GM12878 (cell line): ENCODE results near the gene RAPSN. TPM values are rescaled to one million over a fixed set of nuclear protein-coding genes. Genes with fewer than 3 reads are reported as not detected.

ENCODE experiments used
- ATAC-seq: fragments of 200-7000 bp; cut with Tn5 transposase; 3 replicates; pipeline ENCODE4 v1.9.1; 2020; ENCODE audit warnings: mild to moderate bottlenecking, moderate library complexity
- BruUV-seq: library from RNA; stranded (reverse); fragments of 400-500 nt; replicated peaks from 2 replicates; lab custom pipeline; 2021; lab: Mats Ljungman, UMichigan
- CTCF ChIA-PET: fragments of 300-600 bp; sonication (Branson Sonifier 250); formaldehyde crosslinking; extraction: SDS; loops from one replicate; lab custom pipeline; 2021; ENCODE audit warnings: inconsistent platforms; lab: Yijun Ruan, JAX
- POLR2A ChIA-PET: fragments of 350-600 bp; formaldehyde crosslinking; extraction: SDS; loops from one replicate; lab custom pipeline; 2021; ENCODE audit warnings: inconsistent platforms; lab: Charles Lee
- RAD21 ChIA-PET: fragments of 300-600 bp; sonication (Branson Sonifier 250); formaldehyde crosslinking; loops from one replicate; lab custom pipeline; 2023; ENCODE audit warnings: antibody characterized with exemption; ENCODE audit not compliant: unreplicated experiment; lab: Charles Lee
- SMC1A ChIA-PET: fragments of 300-600 bp; sonication (Branson Sonifier 250); formaldehyde crosslinking; loops from one replicate; lab custom pipeline; 2023; ENCODE audit not compliant: unreplicated experiment, uncharacterized antibody; lab: Charles Lee
- DNase-seq: peaks from one replicate; pipeline ENCODE4 v3.0.0-alpha.2; 2011; ENCODE audit warnings: low read depth, low spot score
- FAIRE-seq: peaks from 3 replicates; lab custom pipeline; 2011; peaks lifted over from hg19 to GRCh38; lab: Jason Lieb, UNC
- H2AFZ ChIP-seq: 2 replicates; pipeline ENCODE4 v1.6.0; 2011; ENCODE audit warnings: low read depth, low read length, control low read depth; ENCODE audit not compliant: control insufficient read depth
- H3K27ac ChIP-seq: 2 replicates; pipeline ENCODE4 v1.5.1; 2011; ENCODE audit warnings: control low read depth; ENCODE audit not compliant: control insufficient read depth, insufficient read depth
- H3K27me3 ChIP-seq, 2 experiments: replicated peaks in 1 of 2; 2 replicates each; pipeline versions ENCODE4 v1.6.0 to v1.6.1; 2011; ENCODE audit warnings: low read length in 1 of 2; ENCODE audit not compliant: control insufficient read depth in 2 of 2, insufficient read depth in 2 of 2
- H3K36me3 ChIP-seq, 2 experiments: 2 replicates each; pipeline ENCODE4 v1.5.1; 2011; ENCODE audit warnings: low read length in 1 of 2; ENCODE audit not compliant: control insufficient read depth in 2 of 2, insufficient read depth in 2 of 2
- H3K4me1 ChIP-seq: 2 replicates; pipeline ENCODE4 v1.6.1; 2011; ENCODE audit warnings: mild to moderate bottlenecking, low read length, moderate library complexity, mixed read lengths; ENCODE audit not compliant: control insufficient read depth, insufficient read depth
- H3K4me2 ChIP-seq: 2 replicates; pipeline ENCODE4 v1.6.0; 2011; ENCODE audit warnings: control low read depth; ENCODE audit not compliant: control insufficient read depth, insufficient read depth
- H3K4me3 ChIP-seq: fragments of 200-600 bp; sonication (generic); 2 replicates; pipeline ENCODE4 v1.5.1; 2016
- H3K79me2 ChIP-seq: 2 replicates; pipeline ENCODE4 v1.6.0; 2011; ENCODE audit warnings: low read length; ENCODE audit not compliant: control insufficient read depth, insufficient read depth
- H3K9ac ChIP-seq: 2 replicates; pipeline ENCODE4 v1.8.0; 2011; ENCODE audit warnings: low read length, control low read depth, mixed read lengths; ENCODE audit not compliant: control insufficient read depth, insufficient read depth
- H3K9me3 ChIP-seq: replicated peaks from 3 replicates; pipeline ENCODE4 v1.5.1; 2011; ENCODE audit warnings: mild to moderate bottlenecking, low read length; ENCODE audit not compliant: control insufficient read depth, insufficient read depth
- H4K20me1 ChIP-seq: 2 replicates; pipeline ENCODE4 v1.6.0; 2011; ENCODE audit not compliant: control insufficient read depth, insufficient read depth
- HDAC2 ChIP-seq: fragments of 200-600 bp; sonication (generic); IDR thresholded peaks from 2 replicates; pipeline ENCODE4 v1.6.1; 2017
- KDM1A ChIP-seq: fragments of 200-600 bp; sonication (generic); IDR thresholded peaks from 2 replicates; pipeline ENCODE4 v1.6.1; 2016; ENCODE audit warnings: borderline replicate concordance
- NFIC ChIP-seq: IDR thresholded peaks from 2 replicates; pipeline ENCODE4 v1.6.1; 2012; ENCODE audit warnings: low read depth, mild to moderate bottlenecking, inconsistent platforms, low read length, moderate library complexity
- NFYB ChIP-seq: IDR thresholded peaks from 2 replicates; pipeline ENCODE4 v1.6.1; 2011; ENCODE audit warnings: low read depth, mild to moderate bottlenecking, low read length, improper control_type of control experiment, moderate library complexity; ENCODE audit not compliant: insufficient read depth
- POLR2A ChIP-seq: IDR thresholded peaks from 2 replicates; pipeline ENCODE4 v1.6.1; 2011; ENCODE audit warnings: low read depth, mild to moderate bottlenecking, low read length
- RAD21 ChIP-seq: IDR thresholded peaks from 2 replicates; pipeline ENCODE4 v1.6.1; 2011; ENCODE audit warnings: mild to moderate bottlenecking, low read depth, low read length, moderate library complexity; ENCODE audit not compliant: insufficient read depth
- SMARCA5 ChIP-seq: fragments of 450-650 bp; IDR thresholded peaks from 2 replicates; pipeline ENCODE4 v1.6.1; 2017; ENCODE audit warnings: mild to moderate bottlenecking
- SREBF1 ChIP-seq: IDR thresholded peaks from 2 replicates; pipeline ENCODE4 v1.6.1; 2012; ENCODE audit warnings: mild to moderate bottlenecking, low read length
- YY1 ChIP-seq: IDR thresholded peaks from 2 replicates; pipeline ENCODE4 v1.6.1; 2011; ENCODE audit warnings: low read depth, mild to moderate bottlenecking, low read length
- ZZZ3 ChIP-seq: IDR thresholded peaks from 2 replicates; pipeline ENCODE4 v1.6.1; 2011; ENCODE audit warnings: low read depth; ENCODE audit not compliant: control insufficient read depth, insufficient read length
- WGBS: methylation state at CpG from one replicate; pipeline ENCODE4 v1.1.6; 2016; ENCODE audit warnings: low lambda C conversion rate; ENCODE audit not compliant: insufficient replicate concordance, insufficient coverage; ENCODE audit errors: missing lambda C conversion rate; 5-methylcytosine and 5-hydroxymethylcytosine counted together
- in situ Hi-C: fragments of 300-500 bp; cut with MboI; formaldehyde crosslinking; loops from 9 replicates; pipeline ENCODE4 v1.14.3; 2018; ENCODE audit warnings: mixed read lengths
- intact Hi-C: fragments of 100-400 bp; cut with micrococcal nuclease; formaldehyde crosslinking; loops from one replicate; pipeline ENCODE4 v1.14.2; 2022; ENCODE audit not compliant: unreplicated experiment
- polyA plus RNA-seq, 11 experiments: library from polyadenylated mRNA; depleted of rRNA in 4 of 11; unstranded in 6 of 11; stranded (reverse) in 5 of 11; fragments of >200 nt; fragmentation: Nextera tagmentation in 4 of 11; fragmentation: Illumina TruSeq in 1 of 11; extraction: Ambion mirVana in 4 of 11; extraction: Trizol in 1 of 11; gene quantifications; 1 replicate in 1 of 11; 2 replicates in 10 of 11; pipeline versions ENCODE4 v1.2.1 to v1.2.3, GENCODE V29; 2011 to 2016; ENCODE audit warnings: inconsistent platforms in 2 of 11, missing spikeins in 2 of 11, low read depth in 1 of 11
- total RNA-seq, 4 experiments: library from RNA; depleted of rRNA in 3 of 4; stranded (reverse); fragments of >200 nt in 3 of 4; fragmentation: Illumina TruSeq in 1 of 4; extraction: Trizol in 1 of 4; gene quantifications; 2 replicates each; pipeline versions ENCODE4 v1.2.1 to v1.2.3, GENCODE V29; 2013 to 2021
- TF ChIP-seq, protein P1 (sequence below): IDR thresholded peaks from 2 replicates; pipeline ENCODE4 v1.6.1; 2011; ENCODE audit warnings: borderline replicate concordance, low read depth, mild to moderate bottlenecking, moderate library complexity, mixed read lengths, low read length; ENCODE audit not compliant: insufficient read depth; ENCODE audit errors: extremely low read length
- TF ChIP-seq, protein P2 (sequence below): IDR thresholded peaks from 2 replicates; pipeline ENCODE4 v1.6.1; 2012; ENCODE audit warnings: improper control_type of control experiment, low read depth, low read length; ENCODE audit not compliant: insufficient replicate concordance
- TF ChIP-seq, protein P3 (sequence below): fragments of 450-650 bp; IDR thresholded peaks from 2 replicates; pipeline ENCODE4 v1.6.1; 2018; ENCODE audit warnings: mild to moderate bottlenecking, low read depth, moderate library complexity; ENCODE audit not compliant: partially characterized antibody

The RAPSN gene
- total and polyA plus RNA-seq, 10 of the 15 experiments (the other 5 are each of a cell fraction or from before 2014, with no cell fraction given), result 0.08 to 0.23 (median 0.14) TPM; not detected in 6

DNA sequence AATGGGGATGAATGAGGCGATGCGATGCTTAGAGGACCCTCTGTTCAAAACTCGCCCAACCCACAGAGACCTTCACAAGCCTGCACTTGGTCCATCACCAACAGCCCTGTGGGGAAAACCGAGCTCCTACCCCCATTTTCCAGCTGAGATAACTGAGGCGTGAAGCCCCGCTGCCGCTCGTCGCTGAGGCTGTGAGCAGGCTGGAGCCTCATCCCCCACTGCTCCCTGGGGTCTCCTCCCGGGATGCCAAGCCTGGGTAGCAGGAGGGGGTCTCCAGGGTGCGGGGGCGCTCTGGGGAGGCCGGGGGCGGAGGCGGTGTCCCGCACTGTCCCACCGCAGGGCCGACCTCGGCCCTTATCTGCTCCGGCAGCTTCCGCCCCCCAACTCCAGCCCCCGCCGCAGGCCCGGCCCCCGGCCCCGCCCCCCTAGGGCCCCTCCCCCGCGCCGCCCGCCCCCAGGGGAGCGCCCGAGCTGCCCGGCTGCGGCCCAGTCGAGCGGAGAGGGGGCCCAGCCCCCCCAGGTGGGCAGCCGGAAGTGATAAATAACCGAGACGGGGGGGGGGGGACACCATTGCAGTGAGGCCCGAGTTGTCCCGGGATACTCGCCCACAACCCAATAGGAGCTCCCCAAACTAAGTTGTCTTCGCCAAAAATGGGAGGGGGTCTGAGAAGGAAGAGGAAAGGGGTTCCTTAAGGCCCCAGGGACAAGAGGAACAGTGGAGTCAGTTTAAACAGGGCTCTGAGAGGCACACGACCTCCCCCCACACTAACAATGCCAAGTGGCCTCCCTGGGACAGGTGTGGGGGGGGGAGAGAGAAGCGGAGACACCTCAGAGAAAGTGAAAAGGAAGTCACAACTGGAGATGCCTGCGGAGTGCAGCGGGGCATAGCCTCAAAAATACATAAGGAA, 48.8 kb downstream of the RAPSN start (continued):
- TF ChIP-seq NFYB (no peak), POLR2A (peak; percentile 78), KDM1A (no peak), HDAC2 (no peak), SMARCA5 (peak; percentile 16; the same call in 1 of the 2 replicates), YY1 (no peak), ZZZ3 (no peak), SREBF1 (no peak), NFIC (no peak)
- TF ChIP-seq, protein P1, sequence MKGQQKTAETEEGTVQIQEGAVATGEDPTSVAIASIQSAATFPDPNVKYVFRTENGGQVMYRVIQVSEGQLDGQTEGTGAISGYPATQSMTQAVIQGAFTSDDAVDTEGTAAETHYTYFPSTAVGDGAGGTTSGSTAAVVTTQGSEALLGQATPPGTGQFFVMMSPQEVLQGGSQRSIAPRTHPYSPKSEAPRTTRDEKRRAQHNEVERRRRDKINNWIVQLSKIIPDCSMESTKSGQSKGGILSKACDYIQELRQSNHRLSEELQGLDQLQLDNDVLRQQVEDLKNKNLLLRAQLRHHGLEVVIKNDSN, result no peak

DNA sequence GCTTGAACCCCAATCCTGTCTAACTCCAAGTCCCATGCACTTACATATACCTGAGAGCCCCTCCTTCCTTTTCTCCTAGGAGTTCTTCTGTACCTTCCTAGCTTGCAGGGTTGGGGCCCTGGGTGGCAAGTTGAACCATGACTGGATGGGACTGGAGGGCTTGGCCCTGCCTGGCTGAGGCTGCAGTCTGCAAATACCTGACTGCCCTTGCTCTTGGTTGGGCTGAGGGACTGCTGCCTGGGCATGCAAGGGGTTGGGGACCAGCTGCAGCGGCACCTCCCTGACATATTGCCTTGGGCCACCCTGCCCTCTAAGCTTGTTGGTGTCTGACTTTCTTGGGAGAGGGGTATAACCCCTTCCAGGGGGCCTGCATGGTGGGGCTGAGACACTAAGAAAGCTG, 50.4 kb downstream of the RAPSN start:
- DNase-seq (no peak), FAIRE-seq (no peak), ATAC-seq (no peak)
- Histone ChIP-seq H2AFZ (no peak overlapping the region), H3K27ac (no peak overlapping the region), H4K20me1 (no peaks in the 10 kb centered on the region), H3K27me3 (no peaks in the 10 kb centered on the region), H3K4me2 (no peak overlapping the region), H3K9ac (no peak overlapping the region), H3K4me1 (peaks cover 46% of the 10 kb centered on the region), H3K36me3 (no peaks in the 10 kb centered on the region), H3K4me3 (no peak overlapping the region), H3K79me2 (no peaks in the 10 kb centered on the region; the same call in 1 of the 2 replicates), H3K9me3 (no peaks in the 10 kb centered on the region)
- WGBS, result 100% methylated on average over 1 of the region's 1 CpG
- in situ Hi-C loops, result no loop called here
- ChIA-PET POLR2A (interaction anchor here (2.1 to 6.8 kb wide), 4 partner anchors 9 to 183 kb away, joined by 17 to 57 read pairs (median 32); partner anchors contain the start of genes DDB2 and SPI1), SMC1A (interaction anchor here (0.8 to 3.1 kb wide), 5 partner anchors 9 to 126 kb away, joined by 3 to 15 read pairs (median 5); no protein-coding TSS in a partner anchor), RAD21 (interaction anchor here (1.0 to 3.3 kb wide), 4 partner anchors 7 to 25 kb away, joined by 5 to 31 read pairs (median 21); partner anchors contain the start of gene SPI1), CTCF (interaction anchor here (0.5 to 8.1 kb wide), 5 partner anchors 11 to 224 kb away, joined by 3 to 73 read pairs (median 5); no protein-coding TSS in a partner anchor)
- no TSS peak for BruUV-seq
- intact Hi-C loops, result no loop called here
- TF ChIP-seq, protein P2, sequence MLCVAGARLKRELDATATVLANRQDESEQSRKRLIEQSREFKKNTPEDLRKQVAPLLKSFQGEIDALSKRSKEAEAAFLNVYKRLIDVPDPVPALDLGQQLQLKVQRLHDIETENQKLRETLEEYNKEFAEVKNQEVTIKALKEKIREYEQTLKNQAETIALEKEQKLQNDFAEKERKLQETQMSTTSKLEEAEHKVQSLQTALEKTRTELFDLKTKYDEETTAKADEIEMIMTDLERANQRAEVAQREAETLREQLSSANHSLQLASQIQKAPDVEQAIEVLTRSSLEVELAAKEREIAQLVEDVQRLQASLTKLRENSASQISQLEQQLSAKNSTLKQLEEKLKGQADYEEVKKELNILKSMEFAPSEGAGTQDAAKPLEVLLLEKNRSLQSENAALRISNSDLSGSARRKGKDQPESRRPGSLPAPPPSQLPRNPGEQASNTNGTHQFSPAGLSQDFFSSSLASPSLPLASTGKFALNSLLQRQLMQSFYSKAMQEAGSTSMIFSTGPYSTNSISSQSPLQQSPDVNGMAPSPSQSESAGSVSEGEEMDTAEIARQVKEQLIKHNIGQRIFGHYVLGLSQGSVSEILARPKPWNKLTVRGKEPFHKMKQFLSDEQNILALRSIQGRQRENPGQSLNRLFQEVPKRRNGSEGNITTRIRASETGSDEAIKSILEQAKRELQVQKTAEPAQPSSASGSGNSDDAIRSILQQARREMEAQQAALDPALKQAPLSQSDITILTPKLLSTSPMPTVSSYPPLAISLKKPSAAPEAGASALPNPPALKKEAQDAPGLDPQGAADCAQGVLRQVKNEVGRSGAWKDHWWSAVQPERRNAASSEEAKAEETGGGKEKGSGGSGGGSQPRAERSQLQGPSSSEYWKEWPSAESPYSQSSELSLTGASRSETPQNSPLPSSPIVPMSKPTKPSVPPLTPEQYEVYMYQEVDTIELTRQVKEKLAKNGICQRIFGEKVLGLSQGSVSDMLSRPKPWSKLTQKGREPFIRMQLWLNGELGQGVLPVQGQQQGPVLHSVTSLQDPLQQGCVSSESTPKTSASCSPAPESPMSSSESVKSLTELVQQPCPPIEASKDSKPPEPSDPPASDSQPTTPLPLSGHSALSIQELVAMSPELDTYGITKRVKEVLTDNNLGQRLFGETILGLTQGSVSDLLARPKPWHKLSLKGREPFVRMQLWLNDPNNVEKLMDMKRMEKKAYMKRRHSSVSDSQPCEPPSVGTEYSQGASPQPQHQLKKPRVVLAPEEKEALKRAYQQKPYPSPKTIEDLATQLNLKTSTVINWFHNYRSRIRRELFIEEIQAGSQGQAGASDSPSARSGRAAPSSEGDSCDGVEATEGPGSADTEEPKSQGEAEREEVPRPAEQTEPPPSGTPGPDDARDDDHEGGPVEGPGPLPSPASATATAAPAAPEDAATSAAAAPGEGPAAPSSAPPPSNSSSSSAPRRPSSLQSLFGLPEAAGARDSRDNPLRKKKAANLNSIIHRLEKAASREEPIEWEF, result no peak
- TF ChIP-seq, protein P3, sequence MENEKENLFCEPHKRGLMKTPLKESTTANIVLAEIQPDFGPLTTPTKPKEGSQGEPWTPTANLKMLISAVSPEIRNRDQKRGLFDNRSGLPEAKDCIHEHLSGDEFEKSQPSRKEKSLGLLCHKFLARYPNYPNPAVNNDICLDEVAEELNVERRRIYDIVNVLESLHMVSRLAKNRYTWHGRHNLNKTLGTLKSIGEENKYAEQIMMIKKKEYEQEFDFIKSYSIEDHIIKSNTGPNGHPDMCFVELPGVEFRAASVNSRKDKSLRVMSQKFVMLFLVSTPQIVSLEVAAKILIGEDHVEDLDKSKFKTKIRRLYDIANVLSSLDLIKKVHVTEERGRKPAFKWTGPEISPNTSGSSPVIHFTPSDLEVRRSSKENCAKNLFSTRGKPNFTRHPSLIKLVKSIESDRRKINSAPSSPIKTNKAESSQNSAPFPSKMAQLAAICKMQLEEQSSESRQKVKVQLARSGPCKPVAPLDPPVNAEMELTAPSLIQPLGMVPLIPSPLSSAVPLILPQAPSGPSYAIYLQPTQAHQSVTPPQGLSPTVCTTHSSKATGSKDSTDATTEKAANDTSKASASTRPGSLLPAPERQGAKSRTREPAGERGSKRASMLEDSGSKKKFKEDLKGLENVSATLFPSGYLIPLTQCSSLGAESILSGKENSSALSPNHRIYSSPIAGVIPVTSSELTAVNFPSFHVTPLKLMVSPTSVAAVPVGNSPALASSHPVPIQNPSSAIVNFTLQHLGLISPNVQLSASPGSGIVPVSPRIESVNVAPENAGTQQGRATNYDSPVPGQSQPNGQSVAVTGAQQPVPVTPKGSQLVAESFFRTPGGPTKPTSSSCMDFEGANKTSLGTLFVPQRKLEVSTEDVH, result no peak
- TF ChIP-seq RAD21, result no peak
